H9 (cell line): ENCODE data around the gene SLC1A4. TPM values are rescaled to one million over a fixed set of nuclear protein-coding genes. Genes with fewer than 3 reads are reported as not detected.
A peak's percentile ranks its signal among the peaks of the same experiment; 100 is the strongest.

Experiments
- DNase-seq: peaks from one replicate; pipeline ENCODE4 v3.0.0-alpha.2; 2017
- H2AFZ ChIP-seq: one replicate; pipeline ENCODE4 v1.6.1; 2013; ENCODE audit warnings: mild to moderate bottlenecking, low read length, control low read depth, moderate library complexity
- H2AK5ac ChIP-seq: 2 replicates; pipeline ENCODE4 v1.6.1; 2013; ENCODE audit warnings: low read length, control low read depth, mixed read lengths; ENCODE audit not compliant: insufficient read length
- H2BK120ac ChIP-seq: one replicate; pipeline ENCODE4 v1.6.1; 2013; ENCODE audit warnings: low read depth, mild to moderate bottlenecking, low read length, control low read depth, inconsistent platforms; ENCODE audit not compliant: poor library complexity, severe bottlenecking
- H2BK12ac ChIP-seq: 2 replicates; pipeline ENCODE4 v1.6.1; 2013; ENCODE audit warnings: low read length, control low read depth, mixed read lengths, low read depth; ENCODE audit not compliant: insufficient read length
- H2BK15ac ChIP-seq: 2 replicates; pipeline ENCODE4 v1.6.1; 2013; ENCODE audit warnings: low read depth, low read length, control low read depth
- H2BK20ac ChIP-seq: one replicate; pipeline ENCODE4 v1.6.1; 2013; ENCODE audit warnings: low read depth, mild to moderate bottlenecking, low read length, control low read depth, inconsistent platforms; ENCODE audit not compliant: poor library complexity, severe bottlenecking
- H2BK5ac ChIP-seq: 2 replicates; pipeline ENCODE4 v1.6.1; 2013; ENCODE audit warnings: low read length, control low read depth, mixed read lengths; ENCODE audit not compliant: insufficient read length
- H3K14ac ChIP-seq: 2 replicates; pipeline ENCODE4 v1.6.1; 2013; ENCODE audit warnings: low read length, control low read depth; ENCODE audit not compliant: insufficient read depth
- H3K18ac ChIP-seq: 2 replicates; pipeline ENCODE4 v1.6.1; 2013; ENCODE audit warnings: low read depth, mild to moderate bottlenecking, mixed read lengths, low read length, control low read depth; ENCODE audit not compliant: insufficient read length
- H3K23ac ChIP-seq: 2 replicates; pipeline ENCODE4 v1.6.1; 2013; ENCODE audit warnings: low read length, control low read depth, mixed read lengths, low read depth; ENCODE audit not compliant: insufficient read length
- H3K23me2 ChIP-seq: 2 replicates; pipeline ENCODE4 v1.6.1; 2013; ENCODE audit warnings: low read depth, mild to moderate bottlenecking, mixed read lengths, low read length, control low read depth; ENCODE audit not compliant: insufficient read length, poor library complexity, severe bottlenecking
- H3K27ac ChIP-seq: 2 replicates; pipeline ENCODE4 v1.5.1; 2013; ENCODE audit warnings: low read length, control low read depth, mixed read lengths, low read depth; ENCODE audit not compliant: insufficient read length
- H3K27me3 ChIP-seq: 2 replicates; pipeline ENCODE4 v1.6.1; 2013; ENCODE audit warnings: low read length, control low read depth, inconsistent platforms; ENCODE audit not compliant: insufficient read depth
- H3K4ac ChIP-seq: 2 replicates; pipeline ENCODE4 v1.6.1; 2013; ENCODE audit warnings: low read depth, mild to moderate bottlenecking, control low read depth, inconsistent platforms, low read length, moderate library complexity
- H3K4me1 ChIP-seq: 2 replicates; pipeline ENCODE4 v1.6.1; 2013; ENCODE audit warnings: low read length, control low read depth, inconsistent platforms; ENCODE audit not compliant: insufficient read depth
- H3K4me2 ChIP-seq: 2 replicates; pipeline ENCODE4 v1.6.1; 2013; ENCODE audit warnings: low read length, control low read depth, mixed read lengths; ENCODE audit not compliant: insufficient read length, insufficient read depth
- H3K56ac ChIP-seq: 2 replicates; pipeline ENCODE4 v1.6.1; 2013; ENCODE audit warnings: low read depth, mild to moderate bottlenecking, mixed read lengths, low read length, control low read depth; ENCODE audit not compliant: insufficient read length
- H3K79me1 ChIP-seq: 2 replicates; pipeline ENCODE4 v1.6.1; 2013; ENCODE audit warnings: low read depth, mild to moderate bottlenecking, moderate library complexity, low read length, control low read depth, inconsistent platforms; ENCODE audit not compliant: insufficient read depth, poor library complexity, severe bottlenecking
- H3K79me2 ChIP-seq: 2 replicates; pipeline ENCODE4 v1.6.1; 2013; ENCODE audit warnings: low read length, control low read depth, inconsistent platforms; ENCODE audit not compliant: insufficient read depth
- H3K9ac ChIP-seq: 2 replicates; pipeline ENCODE4 v1.6.1; 2013; ENCODE audit warnings: low read length, control low read depth, mixed read lengths; ENCODE audit not compliant: insufficient read length; ENCODE audit errors: extremely low read depth
- H3K9me3 ChIP-seq: one replicate; pipeline ENCODE4 v1.6.1; 2013; ENCODE audit warnings: low read depth, low read length, inconsistent platforms; ENCODE audit not compliant: control insufficient read depth
- H3T11ph ChIP-seq: one replicate; pipeline ENCODE4 v1.6.1; 2013; ENCODE audit warnings: mild to moderate bottlenecking, low read length, control low read depth, inconsistent platforms
- H4K20me1 ChIP-seq: one replicate; pipeline ENCODE4 v1.6.1; 2013; ENCODE audit not compliant: control insufficient read depth, insufficient read length, insufficient read depth
- H4K5ac ChIP-seq: 2 replicates; pipeline ENCODE4 v1.6.1; 2013; ENCODE audit warnings: low read depth, mild to moderate bottlenecking, mixed read lengths, low read length, control low read depth; ENCODE audit not compliant: insufficient read length
- H4K8ac ChIP-seq: replicated peaks from 2 replicates; pipeline ENCODE4 v1.6.1; 2013; ENCODE audit warnings: low read length, control low read depth, mixed read lengths, low read depth; ENCODE audit not compliant: insufficient read length
- H4K91ac ChIP-seq: 2 replicates; pipeline ENCODE4 v1.6.1; 2013; ENCODE audit warnings: low read depth, mild to moderate bottlenecking, moderate library complexity, mixed read lengths, low read length, control low read depth; ENCODE audit not compliant: insufficient read length
- H3K27ac Mint-ChIP-seq, 3 experiments: 2 replicates in 2 of 3; 3 replicates in 1 of 3; pipeline ENCODE4 v1.8.0; 2020 to 2021; ENCODE audit warnings: mixed read lengths in 3 of 3, mild to moderate bottlenecking in 1 of 3, moderate library complexity in 1 of 3
- H3K27me3 Mint-ChIP-seq: 2 replicates; pipeline ENCODE4 v1.8.0; 2021; ENCODE audit warnings: low read depth, mild to moderate bottlenecking, moderate library complexity, mixed read lengths
- H3K36me3 Mint-ChIP-seq, 3 experiments: 2 replicates in 2 of 3; 3 replicates in 1 of 3; pipeline ENCODE4 v1.8.0; 2020 to 2021; ENCODE audit warnings: low read depth in 3 of 3, mixed read lengths in 3 of 3; ENCODE audit not compliant: insufficient read depth in 1 of 3
- H3K4me1 Mint-ChIP-seq, 2 experiments: 2 replicates each; pipeline ENCODE4 v1.8.0; 2020; ENCODE audit warnings: mixed read lengths in 2 of 2
- H3K4me3 Mint-ChIP-seq, 2 experiments: 2 replicates in 1 of 2; 3 replicates in 1 of 2; pipeline ENCODE4 v1.8.0; 2020 to 2021; ENCODE audit warnings: mild to moderate bottlenecking in 2 of 2, mixed read lengths in 2 of 2, moderate library complexity in 1 of 2
- H3K9me3 Mint-ChIP-seq, 2 experiments: 2 replicates in 1 of 2; 3 replicates in 1 of 2; pipeline ENCODE4 v1.8.0; 2020; ENCODE audit warnings: mild to moderate bottlenecking in 2 of 2, mixed read lengths in 2 of 2, moderate library complexity in 1 of 2
- WGBS: extraction: QIAGEN DNeasy Blood & Tissue Kit; methylation state at CpG from one replicate; pipeline ENCODE4 v1.1.7; 2013; ENCODE audit warnings: missing lambda C conversion rate, low lambda C conversion rate, mixed read lengths; ENCODE audit not compliant: insufficient read length; ENCODE audit errors: extremely low coverage; 5-methylcytosine and 5-hydroxymethylcytosine counted together
- total RNA-seq: library from RNA; stranded (reverse); gene quantifications from 2 replicates; pipeline ENCODE4 v1.2.1, GENCODE V29; 2021
- TF ChIP-seq, protein P1 (sequence below): fragments of 200-600 bp; sonication (generic); conservative IDR thresholded peaks from 3 replicates; pipeline ENCODE4 v1.8.0; 2021; ENCODE audit warnings: antibody characterized with exemption, mild to moderate bottlenecking

Gene SLC1A4
- total RNA-seq, 1 experiment from 2014 or later: 1.9 TPM

GRCh38 chr2:65013776-65014175 is 24.6 kb downstream of the SLC1A4 start:
- Histone ChIP-seq H3K4me1 (no peaks in the 10 kb centered on the region; the same call in 1 of the 2 replicates), H3K56ac (no peak overlapping the region), H2BK12ac (no peak overlapping the region), H3K9me3 (no peaks in the 10 kb centered on the region), H3K4me2 (no peak overlapping the region), H3K4ac (no peak overlapping the region), H2AK5ac (no peak overlapping the region), H2BK15ac (no peak overlapping the region), H2BK5ac (no peak overlapping the region), H4K8ac (no peak overlapping the region), H3K23ac (no peak overlapping the region), H4K20me1 (no peaks in the 10 kb centered on the region), H3K14ac (no peak overlapping the region), H3K18ac (no peak overlapping the region), H2BK20ac (no peak overlapping the region), H2AFZ (no peak overlapping the region), H4K5ac (no peak overlapping the region), H3K79me1 (no peaks in the 10 kb centered on the region), H3K27me3 (no peaks in the 10 kb centered on the region), H3K9ac (no peak overlapping the region), H3K27ac (no peak overlapping the region), H3K79me2 (no peaks in the 10 kb centered on the region), H3K23me2 (no peaks in the 10 kb centered on the region), H2BK120ac (no peak overlapping the region), H3T11ph (no peak overlapping the region), H4K91ac (no peak overlapping the region)
- Mint-ChIP-seq H3K27ac (peak overlapping the region in 1 of 3 experiments; percentile 90; a peak in 2 of 7 replicates), H3K36me3 (peaks cover 0 to 2% (median 0%) of the 10 kb centered on the region in 3 experiments; a peak in 2 of 7 replicates), H3K9me3 (no peaks in the 10 kb centered on the region), H3K27me3 (no peaks in the 10 kb centered on the region), H3K4me1 (peaks cover 13 to 15% of the 10 kb centered on the region in 2 experiments), H3K4me3 (no peak overlapping the region)
- WGBS: no CpG with 5 or more reads among the region's 1 CpG
- DNase-seq: no peak
- TF ChIP-seq, protein P1, sequence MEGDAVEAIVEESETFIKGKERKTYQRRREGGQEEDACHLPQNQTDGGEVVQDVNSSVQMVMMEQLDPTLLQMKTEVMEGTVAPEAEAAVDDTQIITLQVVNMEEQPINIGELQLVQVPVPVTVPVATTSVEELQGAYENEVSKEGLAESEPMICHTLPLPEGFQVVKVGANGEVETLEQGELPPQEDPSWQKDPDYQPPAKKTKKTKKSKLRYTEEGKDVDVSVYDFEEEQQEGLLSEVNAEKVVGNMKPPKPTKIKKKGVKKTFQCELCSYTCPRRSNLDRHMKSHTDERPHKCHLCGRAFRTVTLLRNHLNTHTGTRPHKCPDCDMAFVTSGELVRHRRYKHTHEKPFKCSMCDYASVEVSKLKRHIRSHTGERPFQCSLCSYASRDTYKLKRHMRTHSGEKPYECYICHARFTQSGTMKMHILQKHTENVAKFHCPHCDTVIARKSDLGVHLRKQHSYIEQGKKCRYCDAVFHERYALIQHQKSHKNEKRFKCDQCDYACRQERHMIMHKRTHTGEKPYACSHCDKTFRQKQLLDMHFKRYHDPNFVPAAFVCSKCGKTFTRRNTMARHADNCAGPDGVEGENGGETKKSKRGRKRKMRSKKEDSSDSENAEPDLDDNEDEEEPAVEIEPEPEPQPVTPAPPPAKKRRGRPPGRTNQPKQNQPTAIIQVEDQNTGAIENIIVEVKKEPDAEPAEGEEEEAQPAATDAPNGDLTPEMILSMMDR: no peak
